NCI-H1694 (cell line): Measurements from ENCODE around the gene GPR68.

ENCODE experiments used
- DNase-seq: peaks from one replicate; lab custom pipeline; 2025; lab: John Stamatoyannopoulos, UW

Gene GPR68

GRCh38 chr14:91244501-91244901 lies at the start of gene GPR68:
TSS of gene GPR68 (minus strand) at chr14:91244704. CDS start at chr14:91235050, 9,654 bp downstream.
- peak; percentile 77 for DNase-seq

GRCh38 chr14:91294153-91294552 lies 49.6 kb upstream of the GPR68 start:
- no peak for DNase-seq

- no peak for DNase-seq
Observed at GRCh38 chr14:91293281-91293680, 48.8 kb upstream of the GPR68 start.

GRCh38 chr14:91292491-91292890 lies 48.0 kb upstream of the GPR68 start:
- DNase-seq, result no peak

GRCh38 chr14:91291786-91292405 lies 47.4 kb upstream of the GPR68 start:
- DNase-seq, result no peak

GRCh38 chr14:91290986-91291385 lies 46.5 kb upstream of the GPR68 start:
- no peak for DNase-seq

GRCh38 chr14:91289464-91289863 lies 45.0 kb upstream of the GPR68 start:
- no peak for DNase-seq

GRCh38 chr14:91288876-91289275 lies 44.4 kb upstream of the GPR68 start:
- no peak for DNase-seq

- DNase-seq, result peak; percentile 91
Observed at GRCh38 chr14:91286530-91286937, 42.0 kb upstream of the GPR68 start.

GRCh38 chr14:91284791-91285548 lies 40.5 kb upstream of the GPR68 start:
- no peak for DNase-seq

GRCh38 chr14:91284146-91284790 lies 39.8 kb upstream of the GPR68 start:
- DNase-seq, result no peak

GRCh38 chr14:91283666-91284065 lies 39.2 kb upstream of the GPR68 start:
- DNase-seq, result no peak

GRCh38 chr14:91282954-91283645 lies 38.6 kb upstream of the GPR68 start:
- DNase-seq, result no peak

- no peak for DNase-seq
Observed at GRCh38 chr14:91281346-91281745, 36.8 kb upstream of the GPR68 start.

- no peak for DNase-seq
Observed at GRCh38 chr14:91280129-91280528, 35.6 kb upstream of the GPR68 start.

- DNase-seq, result no peak
Observed at GRCh38 chr14:91279354-91279753, 34.9 kb upstream of the GPR68 start.

GRCh38 chr14:91278383-91278715 lies 33.8 kb upstream of the GPR68 start:
- no peak for DNase-seq

GRCh38 chr14:91277546-91278382 lies 33.3 kb upstream of the GPR68 start:
- peak; percentile 41 for DNase-seq

- no peak for DNase-seq
Observed at GRCh38 chr14:91274796-91275195, 30.3 kb upstream of the GPR68 start.

- no peak for DNase-seq
Observed at GRCh38 chr14:91273885-91274273, 29.4 kb upstream of the GPR68 start.

GRCh38 chr14:91273273-91273884 lies 28.9 kb upstream of the GPR68 start:
- no peak for DNase-seq
